ENCODE results near the gene ANAPC10.
"Not testable (repeated sequence)": the region's sequence is repeated elsewhere in the genome, so short reads cannot be mapped to it uniquely, and the experiment has no call there.

ANAPC10 gene, protein sequence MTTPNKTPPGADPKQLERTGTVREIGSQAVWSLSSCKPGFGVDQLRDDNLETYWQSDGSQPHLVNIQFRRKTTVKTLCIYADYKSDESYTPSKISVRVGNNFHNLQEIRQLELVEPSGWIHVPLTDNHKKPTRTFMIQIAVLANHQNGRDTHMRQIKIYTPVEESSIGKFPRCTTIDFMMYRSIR

DNA sequence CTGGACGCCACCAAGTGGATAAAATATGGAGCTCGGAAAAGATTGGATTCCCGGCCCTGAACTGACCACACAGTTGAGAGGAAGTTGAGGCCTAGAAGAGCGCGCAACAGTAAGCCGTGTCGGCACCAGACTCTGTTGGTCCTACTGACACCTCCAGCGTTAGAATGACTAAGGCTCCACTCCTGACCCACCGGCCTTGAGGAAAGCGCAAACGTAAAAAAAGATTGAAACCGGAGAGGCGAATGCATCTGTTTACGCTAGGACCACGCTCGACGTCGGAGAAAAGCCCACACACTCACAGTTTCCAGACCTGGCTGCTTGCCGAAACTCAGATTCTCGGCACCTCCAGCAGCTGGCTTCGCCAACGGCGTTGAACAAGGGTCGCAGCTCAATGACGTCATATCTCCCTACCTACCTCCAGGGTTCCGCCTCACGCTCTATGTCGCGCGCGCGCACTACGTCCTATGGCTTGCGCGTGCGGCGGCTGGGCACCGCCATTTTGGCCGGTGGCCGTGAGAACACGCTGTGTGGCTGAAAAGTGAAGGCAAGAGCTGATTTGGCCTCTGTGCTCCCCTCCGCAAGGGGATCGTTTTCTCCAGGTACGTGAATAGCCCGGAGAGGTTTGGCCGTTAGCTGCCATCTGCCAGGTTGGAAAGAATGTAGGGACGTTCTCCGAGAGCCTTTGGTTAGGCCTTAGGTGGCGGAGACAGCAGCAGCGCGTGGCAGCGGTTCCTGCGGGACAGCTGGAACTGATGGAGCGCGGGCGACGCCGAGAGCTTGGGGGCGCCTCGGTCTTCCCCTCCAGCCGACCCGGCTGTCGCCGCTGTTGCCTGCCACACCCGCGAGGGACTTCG is at the start of gene ANAPC10, which contains the start of gene ABCE1:
Gene ANAPC10, minus strand, starts transcription at position 376 of the 854 bp plus-strand sequence. CDS start 2,097 bp downstream, outside the sequence.
Gene ABCE1, plus strand, starts transcription at position 491 of the 854 bp plus-strand sequence. CDS start 6,102 bp downstream, outside the sequence.
- peak; percentile 96 for DNase-seq (ENCODE audit: low read depth)
- peak within 1 kb of the TSS; percentile 85 for H3K4me3 ChIP-seq (ENCODE audit: low read length)
- TF ChIP-seq, protein P1, sequence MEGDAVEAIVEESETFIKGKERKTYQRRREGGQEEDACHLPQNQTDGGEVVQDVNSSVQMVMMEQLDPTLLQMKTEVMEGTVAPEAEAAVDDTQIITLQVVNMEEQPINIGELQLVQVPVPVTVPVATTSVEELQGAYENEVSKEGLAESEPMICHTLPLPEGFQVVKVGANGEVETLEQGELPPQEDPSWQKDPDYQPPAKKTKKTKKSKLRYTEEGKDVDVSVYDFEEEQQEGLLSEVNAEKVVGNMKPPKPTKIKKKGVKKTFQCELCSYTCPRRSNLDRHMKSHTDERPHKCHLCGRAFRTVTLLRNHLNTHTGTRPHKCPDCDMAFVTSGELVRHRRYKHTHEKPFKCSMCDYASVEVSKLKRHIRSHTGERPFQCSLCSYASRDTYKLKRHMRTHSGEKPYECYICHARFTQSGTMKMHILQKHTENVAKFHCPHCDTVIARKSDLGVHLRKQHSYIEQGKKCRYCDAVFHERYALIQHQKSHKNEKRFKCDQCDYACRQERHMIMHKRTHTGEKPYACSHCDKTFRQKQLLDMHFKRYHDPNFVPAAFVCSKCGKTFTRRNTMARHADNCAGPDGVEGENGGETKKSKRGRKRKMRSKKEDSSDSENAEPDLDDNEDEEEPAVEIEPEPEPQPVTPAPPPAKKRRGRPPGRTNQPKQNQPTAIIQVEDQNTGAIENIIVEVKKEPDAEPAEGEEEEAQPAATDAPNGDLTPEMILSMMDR (conservative IDR thresholded peaks at IDR 0.05; ENCODE audit: low read depth, low read length) = no peak

DNA sequence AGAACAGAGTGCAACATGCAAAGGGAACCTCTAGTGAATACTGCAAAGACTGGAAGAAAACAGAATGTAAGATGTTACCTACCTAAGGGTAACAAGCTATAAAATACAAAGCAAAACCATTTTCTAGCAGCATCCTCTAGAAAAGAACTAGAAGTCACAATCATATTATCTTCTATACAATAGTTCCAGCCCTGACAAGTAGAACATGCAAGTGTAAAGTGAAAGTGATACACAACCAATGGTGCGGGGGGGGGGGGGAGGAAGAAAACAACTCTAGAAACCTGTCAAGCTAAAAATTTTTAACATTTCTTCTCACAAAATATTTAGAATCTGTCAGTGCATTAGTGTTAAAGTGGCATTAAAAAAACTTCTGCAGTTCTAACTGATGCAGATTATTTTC is 38.2 kb upstream of the ANAPC10 start:
- H3K4me3 ChIP-seq (ENCODE audit: low read length); DNase-seq (ENCODE audit: low read depth): not testable (repeated sequence)

- H3K4me3 ChIP-seq (ENCODE audit: low read length) = no peak overlapping the region
- peak; percentile 4 for DNase-seq (ENCODE audit: low read depth)
- TF ChIP-seq, protein P1 (conservative IDR thresholded peaks at IDR 0.05; ENCODE audit: low read depth, low read length) = no peak
Observed at GRCh38 chr4:145132511-145133098, 34.6 kb upstream of the ANAPC10 start.

DNA sequence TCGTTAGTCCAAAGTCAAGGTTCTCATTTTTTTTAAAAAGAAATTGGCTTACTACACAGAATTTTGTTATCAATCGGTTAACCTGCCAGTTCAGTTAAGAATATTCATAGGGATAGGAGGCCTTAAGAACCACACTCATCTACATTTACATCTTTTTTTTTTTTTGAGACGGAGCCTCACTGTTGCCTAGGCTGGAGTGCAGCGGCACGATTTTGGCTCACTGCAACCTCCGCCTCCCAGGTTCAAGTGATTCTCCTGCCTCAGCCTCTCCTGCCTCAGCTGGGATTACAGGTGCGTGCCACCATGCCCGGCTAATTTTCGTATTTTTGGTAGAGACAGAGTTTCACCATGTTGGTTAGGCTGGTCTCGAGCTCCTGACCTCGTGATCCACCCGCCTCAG is 33.9 kb upstream of the ANAPC10 start:
- no peak for DNase-seq (ENCODE audit: low read depth)
- H3K4me3 ChIP-seq (ENCODE audit: low read length) = no peak overlapping the region
- TF ChIP-seq, protein P1 (conservative IDR thresholded peaks at IDR 0.05; ENCODE audit: low read depth, low read length) = no peak

GRCh38 chr4:145130788-145131399 is 32.9 kb upstream of the ANAPC10 start:
- H3K4me3 ChIP-seq (ENCODE audit: low read length) = no peak overlapping the region
- TF ChIP-seq, protein P1 (conservative IDR thresholded peaks at IDR 0.05; ENCODE audit: low read depth, low read length) = no peak
- DNase-seq (ENCODE audit: low read depth) = peak; percentile 55

- DNase-seq (ENCODE audit: low read depth) = no peak
Observed at GRCh38 chr4:145130130-145130529, 32.1 kb upstream of the ANAPC10 start.

More at GRCh38 chr4:145130130-145130529, 32.1 kb upstream of the ANAPC10 start:
- H3K4me3 ChIP-seq (ENCODE audit: low read length) = no peak overlapping the region
- TF ChIP-seq, protein P1 (conservative IDR thresholded peaks at IDR 0.05; ENCODE audit: low read depth, low read length) = no peak
